ENCODE measurements around the gene NLRP1. TPM values are rescaled to one million over a fixed set of nuclear protein-coding genes. Genes with fewer than 3 reads are reported as not detected.
A peak's percentile ranks its signal among the peaks of the same experiment; 100 is the strongest.

Gene NLRP1
- total and polyA plus RNA-seq, 2 of the 13 experiments (the other 11 are each of a cell fraction or from before 2014, with no cell fraction given), result 3.4 to 3.7 TPM

DNA sequence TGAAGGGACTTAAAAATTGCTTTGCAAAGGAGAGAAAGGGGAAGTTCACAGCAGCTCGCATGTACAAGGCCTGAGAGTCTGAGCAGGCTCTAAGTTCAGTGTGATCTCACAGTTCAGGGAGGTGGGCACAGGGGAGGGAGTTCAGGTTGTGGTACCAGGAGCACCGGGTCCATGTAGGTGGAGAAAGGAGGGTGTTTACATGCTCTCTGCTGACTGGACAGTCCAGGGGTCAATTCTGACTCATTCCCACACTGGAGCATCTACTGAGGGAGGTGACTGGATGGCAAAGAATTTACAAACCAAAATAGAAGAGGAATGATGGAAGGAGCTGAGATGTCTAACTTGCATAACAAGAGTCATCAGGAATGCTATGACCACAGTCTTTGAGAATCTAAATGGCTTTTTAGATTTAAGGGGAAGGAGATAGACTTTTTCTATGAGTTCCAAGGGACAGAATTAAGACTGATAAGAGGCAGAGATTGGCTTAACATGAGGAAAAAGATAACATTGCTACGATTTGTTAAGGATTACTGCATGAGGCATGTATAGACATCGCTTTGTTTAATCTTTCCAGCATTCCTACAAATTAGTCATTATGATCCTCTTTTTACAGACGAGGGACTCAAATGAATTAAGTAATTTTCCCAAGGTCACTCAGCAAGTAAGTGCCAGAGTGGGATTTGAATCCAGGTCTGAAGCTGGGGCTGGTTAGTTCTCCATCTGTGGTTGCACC, 68.1 kb downstream of the NLRP1 start (continued):
- TF ChIP-seq ZNF543 (CRISPR knock-in tag; IDR thresholded peaks at IDR 0.05) (no peak), NR1H2 (CRISPR knock-in tag; IDR thresholded peaks at IDR 0.05; ENCODE audit: borderline replicate concordance, low read depth) (no peak), CEBPG (CRISPR knock-in tag; IDR thresholded peaks at IDR 0.05) (no peak), DNMT1 (CRISPR knock-in tag; IDR thresholded peaks at IDR 0.05) (no peak), NFATC3 (CRISPR knock-in tag; IDR thresholded peaks at IDR 0.05) (no peak), GATAD1 (CRISPR knock-in tag; IDR thresholded peaks at IDR 0.05) (peak; percentile 57; the same call in 1 of the 2 replicates), ZNF570 (CRISPR knock-in tag; IDR thresholded peaks at IDR 0.05; ENCODE audit: borderline replicate concordance) (no peak), GABPA (IDR thresholded peaks at IDR 0.05; ENCODE audit: low read depth, low read length) (no peak), GABPA (CRISPR knock-in tag; IDR thresholded peaks at IDR 0.05; ENCODE audit: low read depth) (no peak; the same call in 1 of the 2 replicates), ZNF558 (CRISPR knock-in tag; IDR thresholded peaks at IDR 0.05; ENCODE audit: borderline replicate concordance) (no peak), EED (CRISPR knock-in tag; IDR thresholded peaks at IDR 0.05) (no peak), ATF7-NPFF (CRISPR knock-in tag; IDR thresholded peaks at IDR 0.05; ENCODE audit: low read depth) (no peak), HOXA7 (CRISPR knock-in tag; IDR thresholded peaks at IDR 0.05) (no peak), THAP11 (CRISPR knock-in tag; IDR thresholded peaks at IDR 0.05) (peak; percentile 57; the same call in 1 of the 2 replicates), GLI4 (CRISPR knock-in tag; IDR thresholded peaks at IDR 0.05; ENCODE audit: borderline replicate concordance) (no peak), MYC (CRISPR knock-in tag; IDR thresholded peaks at IDR 0.05; ENCODE audit: borderline replicate concordance) (no peak), KLF15 (CRISPR knock-in tag; IDR thresholded peaks at IDR 0.05; ENCODE audit: borderline replicate concordance) (no peak), FUBP1 (CRISPR knock-in tag; IDR thresholded peaks at IDR 0.05; ENCODE audit: borderline replicate concordance) (no peak), TBP (CRISPR knock-in tag; IDR thresholded peaks at IDR 0.05) (no peak), ZNF761 (CRISPR knock-in tag; conservative IDR thresholded peaks at IDR 0.05) (no peak), TP53 (CRISPR knock-in tag; conservative IDR thresholded peaks at IDR 0.05) (no peak)
- TF ChIP-seq, protein P1, sequence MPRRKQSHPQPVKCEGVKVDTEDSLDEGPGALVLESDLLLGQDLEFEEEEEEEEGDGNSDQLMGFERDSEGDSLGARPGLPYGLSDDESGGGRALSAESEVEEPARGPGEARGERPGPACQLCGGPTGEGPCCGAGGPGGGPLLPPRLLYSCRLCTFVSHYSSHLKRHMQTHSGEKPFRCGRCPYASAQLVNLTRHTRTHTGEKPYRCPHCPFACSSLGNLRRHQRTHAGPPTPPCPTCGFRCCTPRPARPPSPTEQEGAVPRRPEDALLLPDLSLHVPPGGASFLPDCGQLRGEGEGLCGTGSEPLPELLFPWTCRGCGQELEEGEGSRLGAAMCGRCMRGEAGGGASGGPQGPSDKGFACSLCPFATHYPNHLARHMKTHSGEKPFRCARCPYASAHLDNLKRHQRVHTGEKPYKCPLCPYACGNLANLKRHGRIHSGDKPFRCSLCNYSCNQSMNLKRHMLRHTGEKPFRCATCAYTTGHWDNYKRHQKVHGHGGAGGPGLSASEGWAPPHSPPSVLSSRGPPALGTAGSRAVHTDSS (CRISPR knock-in tag; conservative IDR thresholded peaks at IDR 0.05), result no peak
- TF ChIP-seq, protein P2, sequence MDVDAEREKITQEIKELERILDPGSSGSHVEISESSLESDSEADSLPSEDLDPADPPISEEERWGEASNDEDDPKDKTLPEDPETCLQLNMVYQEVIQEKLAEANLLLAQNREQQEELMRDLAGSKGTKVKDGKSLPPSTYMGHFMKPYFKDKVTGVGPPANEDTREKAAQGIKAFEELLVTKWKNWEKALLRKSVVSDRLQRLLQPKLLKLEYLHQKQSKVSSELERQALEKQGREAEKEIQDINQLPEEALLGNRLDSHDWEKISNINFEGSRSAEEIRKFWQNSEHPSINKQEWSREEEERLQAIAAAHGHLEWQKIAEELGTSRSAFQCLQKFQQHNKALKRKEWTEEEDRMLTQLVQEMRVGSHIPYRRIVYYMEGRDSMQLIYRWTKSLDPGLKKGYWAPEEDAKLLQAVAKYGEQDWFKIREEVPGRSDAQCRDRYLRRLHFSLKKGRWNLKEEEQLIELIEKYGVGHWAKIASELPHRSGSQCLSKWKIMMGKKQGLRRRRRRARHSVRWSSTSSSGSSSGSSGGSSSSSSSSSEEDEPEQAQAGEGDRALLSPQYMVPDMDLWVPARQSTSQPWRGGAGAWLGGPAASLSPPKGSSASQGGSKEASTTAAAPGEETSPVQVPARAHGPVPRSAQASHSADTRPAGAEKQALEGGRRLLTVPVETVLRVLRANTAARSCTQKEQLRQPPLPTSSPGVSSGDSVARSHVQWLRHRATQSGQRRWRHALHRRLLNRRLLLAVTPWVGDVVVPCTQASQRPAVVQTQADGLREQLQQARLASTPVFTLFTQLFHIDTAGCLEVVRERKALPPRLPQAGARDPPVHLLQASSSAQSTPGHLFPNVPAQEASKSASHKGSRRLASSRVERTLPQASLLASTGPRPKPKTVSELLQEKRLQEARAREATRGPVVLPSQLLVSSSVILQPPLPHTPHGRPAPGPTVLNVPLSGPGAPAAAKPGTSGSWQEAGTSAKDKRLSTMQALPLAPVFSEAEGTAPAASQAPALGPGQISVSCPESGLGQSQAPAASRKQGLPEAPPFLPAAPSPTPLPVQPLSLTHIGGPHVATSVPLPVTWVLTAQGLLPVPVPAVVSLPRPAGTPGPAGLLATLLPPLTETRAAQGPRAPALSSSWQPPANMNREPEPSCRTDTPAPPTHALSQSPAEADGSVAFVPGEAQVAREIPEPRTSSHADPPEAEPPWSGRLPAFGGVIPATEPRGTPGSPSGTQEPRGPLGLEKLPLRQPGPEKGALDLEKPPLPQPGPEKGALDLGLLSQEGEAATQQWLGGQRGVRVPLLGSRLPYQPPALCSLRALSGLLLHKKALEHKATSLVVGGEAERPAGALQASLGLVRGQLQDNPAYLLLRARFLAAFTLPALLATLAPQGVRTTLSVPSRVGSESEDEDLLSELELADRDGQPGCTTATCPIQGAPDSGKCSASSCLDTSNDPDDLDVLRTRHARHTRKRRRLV (CRISPR knock-in tag; IDR thresholded peaks at IDR 0.05), result no peak

Data from HepG2 (cell line).